Activated T-helper 1 cell treated with anti-CD3 and anti-CD28 coated beads, Interleukin-12 subunit alpha, Interleukin-12 subunit beta, Interleukin-2, Interleukin-4 antibody, amounts not matched to agents 30 ng/mL and 10 ng/mL and 1 ng/mL, durations not matched to agents 14 hours and 24 hours and 36 hours (primary cell): Measurements from ENCODE around the gene ERICH6. TPM values are rescaled to one million over a fixed set of nuclear protein-coding genes. Genes with fewer than 3 reads are reported as not detected.

ENCODE experiments used
- DNase-seq: peaks from one replicate; pipeline ENCODE4 v3.0.0; 2021; ENCODE audit warnings: low spot score
- H3K27ac Mint-ChIP-seq: one replicate; pipeline ENCODE4 v1.8.0; 2021; ENCODE audit warnings: mild to moderate bottlenecking, mixed read lengths
- H3K27me3 Mint-ChIP-seq: one replicate; pipeline ENCODE4 v1.8.0; 2022; ENCODE audit warnings: mild to moderate bottlenecking, moderate library complexity, mixed read lengths; ENCODE audit not compliant: insufficient read depth
- H3K36me3 Mint-ChIP-seq: one replicate; pipeline ENCODE4 v1.8.0; 2021; ENCODE audit warnings: low read depth, mixed read lengths
- H3K4me1 Mint-ChIP-seq: one replicate; pipeline ENCODE4 v1.8.0; 2021; ENCODE audit warnings: low read depth, mixed read lengths
- H3K4me3 Mint-ChIP-seq: one replicate; pipeline ENCODE4 v1.8.0; 2021; ENCODE audit warnings: mild to moderate bottlenecking, moderate library complexity, mixed read lengths
- H3K9me3 Mint-ChIP-seq: one replicate; pipeline ENCODE4 v1.8.0; 2021; ENCODE audit warnings: mixed read lengths
- intact Hi-C: fragments of 100-400 bp; cut with micrococcal nuclease; formaldehyde crosslinking; loops from one replicate; pipeline ENCODE4 v1.15.1; 2024
- total RNA-seq: library from RNA; stranded (reverse); gene quantifications from 2 replicates; pipeline ENCODE4 v1.2.3, GENCODE V29; 2022

ERICH6 gene
- total RNA-seq, 1 donor from 2014 or later = not detected

- no peak for DNase-seq
- Mint-ChIP-seq H3K36me3 (peaks cover 65% of the 10 kb centered on the region), H3K27me3 (no peaks in the 10 kb centered on the region), H3K27ac (peak overlapping the region; percentile 92), H3K9me3 (no peaks in the 10 kb centered on the region), H3K4me3 (peak overlapping the region; percentile 55), H3K4me1 (peaks cover 94% of the 10 kb centered on the region)
- intact Hi-C loops = no loop called here
Observed at GRCh38 chr3:150741497-150742140, 37.9 kb upstream of the ERICH6 start.

GRCh38 chr3:150740733-150741496 is 37.2 kb upstream of the ERICH6 start:
- no peak for DNase-seq
- Mint-ChIP-seq H3K27me3 (no peaks in the 10 kb centered on the region), H3K4me3 (peak overlapping the region; percentile 71), H3K9me3 (no peaks in the 10 kb centered on the region), H3K27ac (peak overlapping the region; percentile 92), H3K4me1 (peaks cover 95% of the 10 kb centered on the region), H3K36me3 (peaks cover 65% of the 10 kb centered on the region)
- intact Hi-C loops = no loop called here

- intact Hi-C loops = loop anchor here (1.0 to 10.0 kb wide), 4 partner anchors 194 to 1465 kb away; partner anchors contain the start of genes EIF2A, GPR171 and SERP1
- peaks cover 69% of the 10 kb centered on the region for H3K36me3 Mint-ChIP-seq
- H3K27ac Mint-ChIP-seq = peak overlapping the region; percentile 92
- peak overlapping the region; percentile 71 for H3K4me3 Mint-ChIP-seq
- DNase-seq = no peak
- H3K9me3 Mint-ChIP-seq = no peaks in the 10 kb centered on the region
- peaks cover 98% of the 10 kb centered on the region for H3K4me1 Mint-ChIP-seq
- H3K27me3 Mint-ChIP-seq = no peaks in the 10 kb centered on the region
Observed at GRCh38 chr3:150739877-150740645, 36.3 kb upstream of the ERICH6 start.

- Mint-ChIP-seq H3K4me1 (peaks cover 93% of the 10 kb centered on the region), H3K27me3 (no peaks in the 10 kb centered on the region), H3K4me3 (peak overlapping the region; percentile 37), H3K9me3 (no peaks in the 10 kb centered on the region), H3K36me3 (peaks cover 65% of the 10 kb centered on the region), H3K27ac (peak overlapping the region; percentile 92)
- intact Hi-C loops = loop anchor here (1.0 to 10.0 kb wide), 4 partner anchors 193 to 1465 kb away; partner anchors contain the start of genes EIF2A, GPR171 and SERP1
- no peak for DNase-seq
Observed at GRCh38 chr3:150739200-150739863, 35.6 kb upstream of the ERICH6 start.

- Mint-ChIP-seq H3K4me1 (peaks cover 93% of the 10 kb centered on the region), H3K9me3 (no peaks in the 10 kb centered on the region), H3K27ac (peak overlapping the region; percentile 92), H3K27me3 (no peaks in the 10 kb centered on the region), H3K36me3 (peaks cover 61% of the 10 kb centered on the region), H3K4me3 (peak overlapping the region; percentile 42)
- intact Hi-C loops = loop anchor here (1.0 to 10.0 kb wide), 11 partner anchors 13 to 1466 kb away; partner anchors contain the start of genes EIF2A, ERICH6, GPR171 and SELENOT
- no peak for DNase-seq
Observed at GRCh38 chr3:150738688-150739087, 35.0 kb upstream of the ERICH6 start.

- Mint-ChIP-seq H3K9me3 (no peaks in the 10 kb centered on the region), H3K4me3 (peak overlapping the region; percentile 42)
- intact Hi-C loops = loop anchor here (1.0 to 10.0 kb wide), 9 partner anchors 13 to 1467 kb away; partner anchors contain the start of genes ERICH6 and SELENOT
Observed at GRCh38 chr3:150737874-150738679, 34.4 kb upstream of the ERICH6 start.

GRCh38 chr3:150736903-150737832 is 33.4 kb upstream of the ERICH6 start:
- no peaks in the 10 kb centered on the region for H3K9me3 Mint-ChIP-seq
- H3K27me3 Mint-ChIP-seq = no peaks in the 10 kb centered on the region
- no peak for DNase-seq
- peak overlapping the region; percentile 92 for H3K27ac Mint-ChIP-seq
- peaks cover 85% of the 10 kb centered on the region for H3K4me1 Mint-ChIP-seq
- H3K36me3 Mint-ChIP-seq = peaks cover 50% of the 10 kb centered on the region
- peak overlapping the region; percentile 42 for H3K4me3 Mint-ChIP-seq
- intact Hi-C loops = loop anchor here (5.0 to 10.0 kb wide), 2 partner anchors 570 to 1468 kb away; no protein-coding TSS in a partner anchor

More at GRCh38 chr3:150737874-150738679, 34.4 kb upstream of the ERICH6 start:
- peaks cover 58% of the 10 kb centered on the region for H3K36me3 Mint-ChIP-seq
- DNase-seq = no peak
- no peaks in the 10 kb centered on the region for H3K27me3 Mint-ChIP-seq
- H3K27ac Mint-ChIP-seq = peak overlapping the region; percentile 92
- peaks cover 93% of the 10 kb centered on the region for H3K4me1 Mint-ChIP-seq

- intact Hi-C loops = loop anchor here (5.0 to 10.0 kb wide), 2 partner anchors 571 to 1468 kb away; no protein-coding TSS in a partner anchor
- H3K9me3 Mint-ChIP-seq = no peaks in the 10 kb centered on the region
- peaks cover 78% of the 10 kb centered on the region for H3K4me1 Mint-ChIP-seq
- no peak overlapping the region for H3K4me3 Mint-ChIP-seq
- H3K27me3 Mint-ChIP-seq = no peaks in the 10 kb centered on the region
- H3K36me3 Mint-ChIP-seq = peaks cover 42% of the 10 kb centered on the region
- H3K27ac Mint-ChIP-seq = peak overlapping the region; percentile 24
- no peak for DNase-seq
Observed at GRCh38 chr3:150736316-150736719, 32.6 kb upstream of the ERICH6 start.

GRCh38 chr3:150734795-150735119 is 31.0 kb upstream of the ERICH6 start:
- H3K9me3 Mint-ChIP-seq = no peaks in the 10 kb centered on the region
- peaks cover 63% of the 10 kb centered on the region for H3K4me1 Mint-ChIP-seq
- no peak for DNase-seq
- peaks cover 32% of the 10 kb centered on the region for H3K36me3 Mint-ChIP-seq
- peak overlapping the region; percentile 6 for H3K27ac Mint-ChIP-seq
- intact Hi-C loops = loop anchor here (5.0 to 10.0 kb wide), 2 partner anchors 573 to 1470 kb away; no protein-coding TSS in a partner anchor
- no peaks in the 10 kb centered on the region for H3K27me3 Mint-ChIP-seq
- no peak overlapping the region for H3K4me3 Mint-ChIP-seq

GRCh38 chr3:150733936-150734794 is 30.4 kb upstream of the ERICH6 start:
- peaks cover 57% of the 10 kb centered on the region for H3K4me1 Mint-ChIP-seq
- H3K9me3 Mint-ChIP-seq = no peaks in the 10 kb centered on the region
- no peak overlapping the region for H3K27ac Mint-ChIP-seq
- intact Hi-C loops = loop anchor here (10.0 kb wide), 1 partner anchor 1471 kb away; no protein-coding TSS in a partner anchor
- DNase-seq = no peak
- no peak overlapping the region for H3K4me3 Mint-ChIP-seq
- peaks cover 32% of the 10 kb centered on the region for H3K36me3 Mint-ChIP-seq
- H3K27me3 Mint-ChIP-seq = no peaks in the 10 kb centered on the region
